Activated CD4-positive, alpha-beta T cell treated with anti-CD3 and anti-CD28 coated beads for 36 hours (primary cell): Measurements from ENCODE around the gene NODAL. TPM values are rescaled to one million over a fixed set of nuclear protein-coding genes. Genes with fewer than 3 reads are reported as not detected.

Experiments used
- total RNA-seq, 2 experiments: library from RNA; stranded (reverse); gene quantifications; one replicate each; pipeline ENCODE4 v1.2.3, GENCODE V29; 2021

Gene NODAL
- total RNA-seq, 2 experiments from 2014 or later, result not detected

Other genes starting within 250 kb of the NODAL start
- 100 to 1,000 TPM; 286 to 328 TPM for gene PPA1, start 208.3 kb downstream of the NODAL start, total RNA-seq
- gene NPFFR1, start 157.7 kb downstream of the NODAL start, total RNA-seq, result not detected
- 10 to 100 TPM; 12.8 to 15.9 TPM for gene LRRC20, start 59.1 kb downstream of the NODAL start, total RNA-seq
- 10 to 100 TPM; 24.4 to 27.7 TPM for gene EIF4EBP2, start 37.5 kb downstream of the NODAL start, total RNA-seq
- 1 to 10 TPM; 5.4 to 6.7 TPM for gene PALD1, start 37.1 kb upstream of the NODAL start, total RNA-seq
- gene PRF1, start 161.1 kb upstream of the NODAL start, total RNA-seq, result 10 to 100 TPM; 21.8 to 28.6 TPM
- gene ADAMTS14, start 230.8 kb upstream of the NODAL start, total RNA-seq, result not detected